H9 (cell line): Measurements from ENCODE around the gene KRT40. TPM values are rescaled to one million over a fixed set of nuclear protein-coding genes. Genes with fewer than 3 reads are reported as not detected.

Experiments
- DNase-seq: peaks from one replicate; pipeline ENCODE4 v3.0.0-alpha.2; 2017
- H2AFZ ChIP-seq: one replicate; pipeline ENCODE4 v1.6.1; 2013; ENCODE audit warnings: mild to moderate bottlenecking, low read length, control low read depth, moderate library complexity
- H2AK5ac ChIP-seq: 2 replicates; pipeline ENCODE4 v1.6.1; 2013; ENCODE audit warnings: low read length, control low read depth, mixed read lengths; ENCODE audit not compliant: insufficient read length
- H2BK120ac ChIP-seq: one replicate; pipeline ENCODE4 v1.6.1; 2013; ENCODE audit warnings: low read depth, mild to moderate bottlenecking, low read length, control low read depth, inconsistent platforms; ENCODE audit not compliant: poor library complexity, severe bottlenecking
- H2BK12ac ChIP-seq: 2 replicates; pipeline ENCODE4 v1.6.1; 2013; ENCODE audit warnings: low read length, control low read depth, mixed read lengths, low read depth; ENCODE audit not compliant: insufficient read length
- H2BK15ac ChIP-seq: 2 replicates; pipeline ENCODE4 v1.6.1; 2013; ENCODE audit warnings: low read depth, low read length, control low read depth
- H2BK20ac ChIP-seq: one replicate; pipeline ENCODE4 v1.6.1; 2013; ENCODE audit warnings: low read depth, mild to moderate bottlenecking, low read length, control low read depth, inconsistent platforms; ENCODE audit not compliant: poor library complexity, severe bottlenecking
- H2BK5ac ChIP-seq: 2 replicates; pipeline ENCODE4 v1.6.1; 2013; ENCODE audit warnings: low read length, control low read depth, mixed read lengths; ENCODE audit not compliant: insufficient read length
- H3K14ac ChIP-seq: 2 replicates; pipeline ENCODE4 v1.6.1; 2013; ENCODE audit warnings: low read length, control low read depth; ENCODE audit not compliant: insufficient read depth
- H3K18ac ChIP-seq: 2 replicates; pipeline ENCODE4 v1.6.1; 2013; ENCODE audit warnings: low read depth, mild to moderate bottlenecking, mixed read lengths, low read length, control low read depth; ENCODE audit not compliant: insufficient read length
- H3K23ac ChIP-seq: 2 replicates; pipeline ENCODE4 v1.6.1; 2013; ENCODE audit warnings: low read length, control low read depth, mixed read lengths, low read depth; ENCODE audit not compliant: insufficient read length
- H3K23me2 ChIP-seq: 2 replicates; pipeline ENCODE4 v1.6.1; 2013; ENCODE audit warnings: low read depth, mild to moderate bottlenecking, mixed read lengths, low read length, control low read depth; ENCODE audit not compliant: insufficient read length, poor library complexity, severe bottlenecking
- H3K27ac ChIP-seq: 2 replicates; pipeline ENCODE4 v1.5.1; 2013; ENCODE audit warnings: low read length, control low read depth, mixed read lengths, low read depth; ENCODE audit not compliant: insufficient read length
- H3K27me3 ChIP-seq: 2 replicates; pipeline ENCODE4 v1.6.1; 2013; ENCODE audit warnings: low read length, control low read depth, inconsistent platforms; ENCODE audit not compliant: insufficient read depth
- H3K4ac ChIP-seq: 2 replicates; pipeline ENCODE4 v1.6.1; 2013; ENCODE audit warnings: low read depth, mild to moderate bottlenecking, control low read depth, inconsistent platforms, low read length, moderate library complexity
- H3K4me1 ChIP-seq: 2 replicates; pipeline ENCODE4 v1.6.1; 2013; ENCODE audit warnings: low read length, control low read depth, inconsistent platforms; ENCODE audit not compliant: insufficient read depth
- H3K4me2 ChIP-seq: 2 replicates; pipeline ENCODE4 v1.6.1; 2013; ENCODE audit warnings: low read length, control low read depth, mixed read lengths; ENCODE audit not compliant: insufficient read length, insufficient read depth
- H3K56ac ChIP-seq: 2 replicates; pipeline ENCODE4 v1.6.1; 2013; ENCODE audit warnings: low read depth, mild to moderate bottlenecking, mixed read lengths, low read length, control low read depth; ENCODE audit not compliant: insufficient read length
- H3K79me1 ChIP-seq: 2 replicates; pipeline ENCODE4 v1.6.1; 2013; ENCODE audit warnings: low read depth, mild to moderate bottlenecking, moderate library complexity, low read length, control low read depth, inconsistent platforms; ENCODE audit not compliant: insufficient read depth, poor library complexity, severe bottlenecking
- H3K79me2 ChIP-seq: 2 replicates; pipeline ENCODE4 v1.6.1; 2013; ENCODE audit warnings: low read length, control low read depth, inconsistent platforms; ENCODE audit not compliant: insufficient read depth
- H3K9ac ChIP-seq: 2 replicates; pipeline ENCODE4 v1.6.1; 2013; ENCODE audit warnings: low read length, control low read depth, mixed read lengths; ENCODE audit not compliant: insufficient read length; ENCODE audit errors: extremely low read depth
- H3K9me3 ChIP-seq: one replicate; pipeline ENCODE4 v1.6.1; 2013; ENCODE audit warnings: low read depth, low read length, inconsistent platforms; ENCODE audit not compliant: control insufficient read depth
- H3T11ph ChIP-seq: one replicate; pipeline ENCODE4 v1.6.1; 2013; ENCODE audit warnings: mild to moderate bottlenecking, low read length, control low read depth, inconsistent platforms
- H4K20me1 ChIP-seq: one replicate; pipeline ENCODE4 v1.6.1; 2013; ENCODE audit not compliant: control insufficient read depth, insufficient read length, insufficient read depth
- H4K5ac ChIP-seq: 2 replicates; pipeline ENCODE4 v1.6.1; 2013; ENCODE audit warnings: low read depth, mild to moderate bottlenecking, mixed read lengths, low read length, control low read depth; ENCODE audit not compliant: insufficient read length
- H4K8ac ChIP-seq: replicated peaks from 2 replicates; pipeline ENCODE4 v1.6.1; 2013; ENCODE audit warnings: low read length, control low read depth, mixed read lengths, low read depth; ENCODE audit not compliant: insufficient read length
- H4K91ac ChIP-seq: 2 replicates; pipeline ENCODE4 v1.6.1; 2013; ENCODE audit warnings: low read depth, mild to moderate bottlenecking, moderate library complexity, mixed read lengths, low read length, control low read depth; ENCODE audit not compliant: insufficient read length
- H3K27ac Mint-ChIP-seq, 3 experiments: 2 replicates in 2 of 3; 3 replicates in 1 of 3; pipeline ENCODE4 v1.8.0; 2020 to 2021; ENCODE audit warnings: mixed read lengths in 3 of 3, mild to moderate bottlenecking in 1 of 3, moderate library complexity in 1 of 3
- H3K27me3 Mint-ChIP-seq: 2 replicates; pipeline ENCODE4 v1.8.0; 2021; ENCODE audit warnings: low read depth, mild to moderate bottlenecking, moderate library complexity, mixed read lengths
- H3K36me3 Mint-ChIP-seq, 3 experiments: 2 replicates in 2 of 3; 3 replicates in 1 of 3; pipeline ENCODE4 v1.8.0; 2020 to 2021; ENCODE audit warnings: low read depth in 3 of 3, mixed read lengths in 3 of 3; ENCODE audit not compliant: insufficient read depth in 1 of 3
- H3K4me1 Mint-ChIP-seq, 2 experiments: 2 replicates each; pipeline ENCODE4 v1.8.0; 2020; ENCODE audit warnings: mixed read lengths in 2 of 2
- H3K4me3 Mint-ChIP-seq, 2 experiments: 2 replicates in 1 of 2; 3 replicates in 1 of 2; pipeline ENCODE4 v1.8.0; 2020 to 2021; ENCODE audit warnings: mild to moderate bottlenecking in 2 of 2, mixed read lengths in 2 of 2, moderate library complexity in 1 of 2
- H3K9me3 Mint-ChIP-seq, 2 experiments: 2 replicates in 1 of 2; 3 replicates in 1 of 2; pipeline ENCODE4 v1.8.0; 2020; ENCODE audit warnings: mild to moderate bottlenecking in 2 of 2, mixed read lengths in 2 of 2, moderate library complexity in 1 of 2
- WGBS: extraction: QIAGEN DNeasy Blood & Tissue Kit; methylation state at CpG from one replicate; pipeline ENCODE4 v1.1.7; 2013; ENCODE audit warnings: missing lambda C conversion rate, low lambda C conversion rate, mixed read lengths; ENCODE audit not compliant: insufficient read length; ENCODE audit errors: extremely low coverage; 5-methylcytosine and 5-hydroxymethylcytosine counted together
- total RNA-seq: library from RNA; stranded (reverse); gene quantifications from 2 replicates; pipeline ENCODE4 v1.2.1, GENCODE V29; 2021
- TF ChIP-seq, protein P1 (sequence below): fragments of 200-600 bp; sonication (generic); conservative IDR thresholded peaks from 3 replicates; pipeline ENCODE4 v1.8.0; 2021; ENCODE audit warnings: antibody characterized with exemption, mild to moderate bottlenecking

KRT40 gene
- total RNA-seq, 1 experiment from 2014 or later: not detected

DNA sequence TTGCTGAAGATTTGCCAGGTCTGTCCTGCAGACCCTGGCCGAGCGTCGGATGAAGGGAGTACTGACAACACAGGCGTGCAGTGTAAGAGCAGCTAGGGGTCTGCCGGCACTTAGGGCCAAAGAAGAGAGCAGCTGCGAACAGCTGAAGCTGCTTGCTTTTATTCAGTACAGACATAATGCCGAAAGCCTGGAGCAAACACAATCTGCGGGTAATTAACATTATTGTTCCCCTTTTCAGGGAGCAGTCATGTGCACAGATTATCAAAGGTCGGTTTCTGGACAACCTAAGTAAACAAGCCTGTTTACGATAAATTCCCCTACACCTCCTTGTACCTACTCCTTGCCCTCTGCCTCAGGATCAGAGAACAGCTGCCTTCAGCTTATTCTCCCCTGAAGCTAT is 34.7 kb downstream of the KRT40 start:
- Histone ChIP-seq H3K4ac (no peak overlapping the region), H3T11ph (no peak overlapping the region), H4K91ac (no peak overlapping the region), H3K14ac (no peak overlapping the region), H3K4me2 (no peak overlapping the region), H3K9me3 (no peaks in the 10 kb centered on the region), H3K23ac (no peak overlapping the region), H2BK120ac (no peak overlapping the region), H4K20me1 (no peaks in the 10 kb centered on the region), H2BK5ac (no peak overlapping the region), H3K27me3 (no peaks in the 10 kb centered on the region), H3K56ac (no peak overlapping the region), H2BK12ac (no peak overlapping the region), H3K23me2 (no peaks in the 10 kb centered on the region), H2BK20ac (no peak overlapping the region), H3K27ac (no peak overlapping the region), H3K4me1 (no peaks in the 10 kb centered on the region), H3K18ac (no peak overlapping the region), H4K5ac (no peak overlapping the region), H2BK15ac (no peak overlapping the region), H4K8ac (no peak overlapping the region), H2AK5ac (no peak overlapping the region), H2AFZ (no peak overlapping the region), H3K9ac (no peak overlapping the region), H3K79me1 (no peaks in the 10 kb centered on the region), H3K79me2 (no peaks in the 10 kb centered on the region)
- H3K27ac Mint-ChIP-seq: no peak overlapping the region
- TF ChIP-seq, protein P1, sequence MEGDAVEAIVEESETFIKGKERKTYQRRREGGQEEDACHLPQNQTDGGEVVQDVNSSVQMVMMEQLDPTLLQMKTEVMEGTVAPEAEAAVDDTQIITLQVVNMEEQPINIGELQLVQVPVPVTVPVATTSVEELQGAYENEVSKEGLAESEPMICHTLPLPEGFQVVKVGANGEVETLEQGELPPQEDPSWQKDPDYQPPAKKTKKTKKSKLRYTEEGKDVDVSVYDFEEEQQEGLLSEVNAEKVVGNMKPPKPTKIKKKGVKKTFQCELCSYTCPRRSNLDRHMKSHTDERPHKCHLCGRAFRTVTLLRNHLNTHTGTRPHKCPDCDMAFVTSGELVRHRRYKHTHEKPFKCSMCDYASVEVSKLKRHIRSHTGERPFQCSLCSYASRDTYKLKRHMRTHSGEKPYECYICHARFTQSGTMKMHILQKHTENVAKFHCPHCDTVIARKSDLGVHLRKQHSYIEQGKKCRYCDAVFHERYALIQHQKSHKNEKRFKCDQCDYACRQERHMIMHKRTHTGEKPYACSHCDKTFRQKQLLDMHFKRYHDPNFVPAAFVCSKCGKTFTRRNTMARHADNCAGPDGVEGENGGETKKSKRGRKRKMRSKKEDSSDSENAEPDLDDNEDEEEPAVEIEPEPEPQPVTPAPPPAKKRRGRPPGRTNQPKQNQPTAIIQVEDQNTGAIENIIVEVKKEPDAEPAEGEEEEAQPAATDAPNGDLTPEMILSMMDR: no peak
- no peak overlapping the region for H3K4me3 Mint-ChIP-seq
- peaks cover 0 to 11% of the 10 kb centered on the region in 2 experiments; a peak in 3 of 4 replicates for H3K4me1 Mint-ChIP-seq
- DNase-seq: no peak
- WGBS: no CpG with 5 or more reads among the region's 10 CpGs
- H3K27me3 Mint-ChIP-seq: no peaks in the 10 kb centered on the region; the same call in 1 of the 2 replicates
- no peaks in the 10 kb centered on the region for H3K36me3 Mint-ChIP-seq
- H3K9me3 Mint-ChIP-seq: no peaks in the 10 kb centered on the region
